Rectal smooth muscle tissue (tissue), 1 donor: Measurements from ENCODE around the gene CCNF.
A peak's percentile ranks its signal among the peaks of the same experiment; 100 is the strongest.

Source experiments
- H3K27ac ChIP-seq: one replicate; pipeline ENCODE4 v1.7.0; 2013; ENCODE audit warnings: low read depth, low read length, inconsistent platforms
- H3K27me3 ChIP-seq: one replicate; pipeline ENCODE4 v1.7.0; 2013; ENCODE audit warnings: low read length; ENCODE audit not compliant: control insufficient read depth, insufficient read depth
- H3K36me3 ChIP-seq: one replicate; pipeline ENCODE4 v1.7.0; 2013; ENCODE audit warnings: low read length; ENCODE audit not compliant: control insufficient read depth, insufficient read depth
- H3K4me1 ChIP-seq: one replicate; pipeline ENCODE4 v1.7.0; 2013; ENCODE audit warnings: low read length; ENCODE audit not compliant: control insufficient read depth, insufficient read depth
- H3K4me3 ChIP-seq: one replicate; pipeline ENCODE4 v1.7.0; 2013; ENCODE audit warnings: low read length
- H3K9ac ChIP-seq: one replicate; pipeline ENCODE4 v1.7.0; 2013; ENCODE audit warnings: low read length

CCNF gene

GRCh38 chr16:2464333-2464732, 35.1 kb downstream of the CCNF start:
- Histone ChIP-seq H3K4me3 (no peak overlapping the region), H3K27me3 (peaks cover 3% of the 10 kb centered on the region), H3K9ac (no peak overlapping the region), H3K4me1 (peaks cover 2% of the 10 kb centered on the region), H3K36me3 (no peaks in the 10 kb centered on the region), H3K27ac (no peak overlapping the region)

- Histone ChIP-seq H3K27ac (no peak overlapping the region), H3K9ac (no peak overlapping the region), H3K4me3 (no peak overlapping the region), H3K4me1 (peaks cover 2% of the 10 kb centered on the region), H3K36me3 (no peaks in the 10 kb centered on the region), H3K27me3 (peaks cover 18% of the 10 kb centered on the region)
Measured at GRCh38 chr16:2465653-2466415, 36.6 kb downstream of the CCNF start.

- peaks cover 2% of the 10 kb centered on the region for H3K4me1 ChIP-seq
- no peak overlapping the region for H3K9ac ChIP-seq
- H3K4me3 ChIP-seq: peak overlapping the region; percentile 53
- H3K27ac ChIP-seq: no peak overlapping the region
- H3K27me3 ChIP-seq: peaks cover 21% of the 10 kb centered on the region
- H3K36me3 ChIP-seq: no peaks in the 10 kb centered on the region
Measured at GRCh38 chr16:2466667-2467527, 37.6 kb downstream of the CCNF start.

GRCh38 chr16:2467528-2468232, 38.4 kb downstream of the CCNF start:
- Histone ChIP-seq H3K9ac (no peak overlapping the region), H3K4me3 (peak overlapping the region; percentile 53), H3K27ac (no peak overlapping the region), H3K27me3 (peaks cover 22% of the 10 kb centered on the region), H3K4me1 (peaks cover 2% of the 10 kb centered on the region), H3K36me3 (no peaks in the 10 kb centered on the region)

- Histone ChIP-seq H3K4me3 (peak overlapping the region; percentile 53), H3K27me3 (peaks cover 27% of the 10 kb centered on the region), H3K36me3 (no peaks in the 10 kb centered on the region), H3K9ac (no peak overlapping the region), H3K27ac (no peak overlapping the region), H3K4me1 (peaks cover 2% of the 10 kb centered on the region)
Measured at GRCh38 chr16:2468233-2468724, 39.0 kb downstream of the CCNF start.

- Histone ChIP-seq H3K27ac (no peak overlapping the region), H3K4me3 (peak overlapping the region; percentile 21), H3K27me3 (peaks cover 30% of the 10 kb centered on the region), H3K4me1 (peaks cover 2% of the 10 kb centered on the region), H3K9ac (no peak overlapping the region), H3K36me3 (no peaks in the 10 kb centered on the region)
Measured at GRCh38 chr16:2468725-2469398, 39.6 kb downstream of the CCNF start.

- Histone ChIP-seq H3K4me1 (peaks cover 2% of the 10 kb centered on the region), H3K27me3 (peaks cover 30% of the 10 kb centered on the region), H3K36me3 (no peaks in the 10 kb centered on the region), H3K4me3 (no peak overlapping the region), H3K9ac (no peak overlapping the region), H3K27ac (no peak overlapping the region)
Measured at GRCh38 chr16:2469399-2470233, 40.4 kb downstream of the CCNF start.

GRCh38 chr16:2470234-2470601, 41.0 kb downstream of the CCNF start:
- no peak overlapping the region for H3K9ac ChIP-seq
- H3K36me3 ChIP-seq: no peaks in the 10 kb centered on the region
- H3K4me1 ChIP-seq: peaks cover 2% of the 10 kb centered on the region
- H3K27me3 ChIP-seq: peaks cover 30% of the 10 kb centered on the region
- H3K27ac ChIP-seq: no peak overlapping the region
- H3K4me3 ChIP-seq: no peak overlapping the region

GRCh38 chr16:2470603-2471015, 41.4 kb downstream of the CCNF start:
- H3K27ac ChIP-seq: no peak overlapping the region
- H3K36me3 ChIP-seq: no peaks in the 10 kb centered on the region
- no peak overlapping the region for H3K9ac ChIP-seq
- peaks cover 2% of the 10 kb centered on the region for H3K4me1 ChIP-seq
- peaks cover 30% of the 10 kb centered on the region for H3K27me3 ChIP-seq
- H3K4me3 ChIP-seq: no peak overlapping the region

GRCh38 chr16:2471016-2471652, 41.9 kb downstream of the CCNF start, which contains the start of gene NTN3:
NTN3 (plus strand) TSS chr16:2471297; CDS start chr16:2471702, 405 bp downstream.
- H3K36me3 ChIP-seq: no peaks in the 10 kb centered on the region
- no peak within 1 kb of the TSS for H3K27ac ChIP-seq
- peaks cover 2% of the 10 kb centered on the region for H3K4me1 ChIP-seq
- H3K27me3 ChIP-seq: peaks cover 30% of the 10 kb centered on the region
- H3K4me3 ChIP-seq: peak within 1 kb of the TSS; percentile 36
- no peak within 1 kb of the TSS for H3K9ac ChIP-seq
